Erythroblast (primary cell): ENCODE results near the gene KLF13.

Source experiments
- DNase-seq, 2 experiments: peaks; one replicate each; lab custom pipeline; 2025; lab: John Stamatoyannopoulos, UW
- GATA1 ChIP-seq: IDR thresholded peaks from 2 replicates; pipeline ENCODE4 v1.6.1; 2011; ENCODE audit warnings: low read depth, mild to moderate bottlenecking, control low read depth, low read length, moderate library complexity
- POLR2A ChIP-seq: IDR thresholded peaks from 2 replicates; pipeline ENCODE4 v1.6.1; 2011; ENCODE audit warnings: mild to moderate bottlenecking, low read length

Gene KLF13

GRCh38 chr15:31317017-31317416, 9.6 kb upstream of the KLF13 start:
- no peak for TF ChIP-seq GATA1
- TF ChIP-seq POLR2A: no peak
- DNase-seq: no peak

GRCh38 chr15:31317421-31318327, 9.0 kb upstream of the KLF13 start:
- TF ChIP-seq POLR2A (peak; percentile 11), GATA1 (no peak)
- DNase-seq: no peak

GRCh38 chr15:31318429-31318828, 8.2 kb upstream of the KLF13 start:
- no peak for DNase-seq
- TF ChIP-seq GATA1: no peak
- TF ChIP-seq POLR2A: no peak

DNA sequence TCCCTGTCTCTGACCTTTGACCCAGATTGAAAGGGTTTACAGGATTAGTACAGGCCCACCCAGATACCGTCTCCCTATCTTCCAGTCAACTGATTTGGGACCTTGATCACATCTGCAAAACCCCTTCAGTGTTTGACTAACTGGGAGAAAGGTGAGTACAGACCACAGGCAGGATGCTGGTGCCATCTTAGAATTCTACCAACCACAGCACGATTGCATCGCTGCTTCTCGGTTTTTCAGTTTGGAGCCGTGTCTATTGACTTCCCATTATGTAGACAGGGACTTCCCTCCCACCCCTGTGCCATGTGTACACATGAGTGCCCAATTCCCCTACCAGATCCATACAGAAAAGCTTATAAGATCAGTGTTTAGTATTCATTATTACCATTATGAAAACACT, 6.6 kb upstream of the KLF13 start:
- TF ChIP-seq POLR2A (no peak), GATA1 (no peak)
- DNase-seq: no peak

GRCh38 chr15:31321418-31321817, 5.2 kb upstream of the KLF13 start:
- DNase-seq: no peak
- no peak for TF ChIP-seq GATA1
- no peak for TF ChIP-seq POLR2A

- DNase-seq: no peak
- no peak for TF ChIP-seq GATA1
- TF ChIP-seq POLR2A: no peak
Observed at GRCh38 chr15:31322504-31322903, 4.1 kb upstream of the KLF13 start.

GRCh38 chr15:31323627-31324026, 3.0 kb upstream of the KLF13 start:
- no peak for DNase-seq
- TF ChIP-seq GATA1: no peak
- TF ChIP-seq POLR2A: no peak

DNA sequence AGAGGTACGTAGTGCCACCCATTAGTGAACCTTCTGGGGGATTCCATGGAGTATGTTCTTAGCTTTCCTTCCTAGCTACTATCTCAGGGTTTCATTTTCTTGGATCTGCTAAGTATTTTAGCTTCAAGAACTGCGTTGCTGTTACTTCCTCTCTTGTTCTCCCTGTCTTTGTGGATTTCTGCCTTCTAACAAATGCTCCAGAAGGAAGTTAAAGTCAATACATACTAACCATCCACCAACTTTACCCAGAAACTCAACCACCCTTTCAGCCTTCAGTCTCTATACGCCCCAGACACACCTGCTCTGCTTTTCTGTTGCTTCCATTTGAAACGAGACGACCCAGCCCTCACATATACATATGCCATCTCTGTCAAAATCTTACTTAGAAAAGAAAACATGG, 2.4 kb upstream of the KLF13 start:
- no peak for DNase-seq
- TF ChIP-seq POLR2A (no peak), GATA1 (no peak)

DNA sequence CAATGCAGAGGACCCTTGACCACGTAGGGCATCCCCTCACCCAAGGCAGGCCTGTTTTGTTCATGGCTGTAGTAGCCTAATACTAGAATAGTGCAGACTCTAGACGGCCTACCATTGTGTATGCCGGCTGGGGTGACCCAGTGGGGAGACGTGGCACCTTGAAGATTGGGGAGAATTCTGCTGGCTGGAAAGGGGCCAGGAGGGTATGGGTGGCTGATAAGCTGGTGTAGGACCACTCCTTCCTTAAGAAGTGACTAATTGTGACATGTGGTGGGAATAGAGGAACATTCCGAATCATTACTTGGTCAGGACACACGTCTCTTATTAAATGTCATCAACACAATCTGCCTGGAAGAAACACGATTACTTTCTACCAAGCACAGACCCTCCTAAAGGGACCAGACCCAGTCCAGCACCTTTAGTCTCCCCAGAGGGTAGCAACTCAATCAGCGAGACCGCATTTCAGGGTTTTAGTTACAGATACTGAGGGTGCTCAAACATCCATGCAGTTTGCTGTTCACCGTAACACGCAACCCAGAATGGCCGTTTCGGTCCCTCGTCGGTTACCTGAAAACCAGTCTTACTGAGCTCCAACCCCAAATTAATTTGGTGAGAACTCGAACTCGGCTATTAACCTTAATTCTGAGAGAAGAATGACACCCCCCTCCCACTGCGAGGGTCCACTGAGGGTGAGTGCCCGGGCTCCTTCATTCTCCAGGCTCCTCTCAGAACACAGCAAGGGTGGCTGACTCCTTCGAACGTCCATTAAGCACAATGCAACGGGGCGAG, 1.6 kb upstream of the KLF13 start:
- DNase-seq: peak; percentile 74 to 83
- TF ChIP-seq POLR2A: peak; percentile 97
- no peak for TF ChIP-seq GATA1

GRCh38 chr15:31325595-31326155, 960 bp upstream of the KLF13 start:
- peak; percentile 84 to 88 for DNase-seq
- no peak for TF ChIP-seq POLR2A
- TF ChIP-seq GATA1: no peak

- DNase-seq: peak; percentile 88 to 92
- TF ChIP-seq GATA1: no peak
- no peak for TF ChIP-seq POLR2A
Observed at GRCh38 chr15:31326875-31327668, 437 bp downstream of the KLF13 start.

DNA sequence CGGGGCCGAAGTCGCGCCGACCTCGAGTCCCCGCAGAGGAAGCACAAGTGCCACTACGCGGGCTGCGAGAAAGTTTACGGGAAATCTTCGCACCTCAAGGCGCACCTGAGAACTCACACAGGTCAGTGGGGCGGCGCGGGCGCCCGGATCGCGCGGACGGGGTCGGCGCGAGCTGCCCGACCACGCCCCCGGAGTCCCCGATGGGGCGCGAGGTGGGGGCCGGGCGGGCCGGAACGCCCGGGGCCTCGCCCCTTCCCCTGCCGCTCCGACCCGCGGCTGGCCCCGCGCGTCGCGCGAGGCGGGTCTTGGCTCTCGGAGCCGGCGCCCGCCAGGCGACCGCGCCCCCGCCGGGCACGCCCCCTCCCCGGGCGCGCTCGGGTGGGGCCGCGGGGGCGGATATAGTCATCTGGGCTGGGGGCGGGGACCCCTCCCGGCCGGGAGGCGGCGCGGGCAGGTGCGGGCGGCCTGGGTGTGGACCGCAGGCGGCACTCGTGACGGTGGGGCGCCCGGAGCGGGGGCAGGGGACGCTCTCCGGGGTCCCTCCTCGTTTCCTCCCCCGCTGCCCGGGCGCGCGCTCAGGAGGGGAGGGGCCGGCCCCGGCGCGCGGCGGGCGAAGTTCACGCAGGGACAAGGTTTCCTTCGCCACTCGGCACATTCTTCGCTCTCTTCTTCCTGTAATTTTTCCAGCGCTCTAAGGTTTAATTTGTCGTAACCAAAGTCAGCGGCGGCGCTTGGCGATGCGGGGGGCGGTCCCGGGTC, 1.2 kb downstream of the KLF13 start:
- TF ChIP-seq GATA1 (no peak), POLR2A (peak; percentile 54)
- peak; percentile 81 to 89 for DNase-seq
